Mesendoderm (in vitro differentiated cells): ENCODE data around the gene VPS4A.
A peak's percentile ranks its signal among the peaks of the same experiment; 100 is the strongest.
"Not testable (repeated sequence)": the region's sequence is repeated elsewhere in the genome, so short reads cannot be mapped to it uniquely, and the experiment has no call there.

Experiments
- DNase-seq: peaks from one replicate; pipeline ENCODE4 v3.0.0; 2013
- H2AK5ac ChIP-seq: 2 replicates; pipeline ENCODE4 v1.6.1; 2013; ENCODE audit warnings: low read length, inconsistent platforms
- H2BK120ac ChIP-seq: 2 replicates; pipeline ENCODE4 v1.6.1; 2013; ENCODE audit warnings: low read depth, mild to moderate bottlenecking, low read length, moderate library complexity, mixed read lengths
- H2BK15ac ChIP-seq: replicated peaks from 2 replicates; pipeline ENCODE4 v1.6.1; 2013; ENCODE audit warnings: low read depth, mild to moderate bottlenecking, moderate library complexity
- H2BK5ac ChIP-seq: 2 replicates; pipeline ENCODE4 v1.6.1; 2013; ENCODE audit warnings: low read length, inconsistent platforms
- H3K18ac ChIP-seq: 2 replicates; pipeline ENCODE4 v1.6.1; 2013; ENCODE audit warnings: mild to moderate bottlenecking, low read length, mixed read lengths
- H3K23ac ChIP-seq: one replicate; pipeline ENCODE4 v1.6.1; 2013; ENCODE audit warnings: low read length
- H3K27ac ChIP-seq: 2 replicates; pipeline ENCODE4 v1.5.1; 2013; ENCODE audit warnings: low read depth, mild to moderate bottlenecking, inconsistent platforms, low read length, moderate library complexity
- H3K27me3 ChIP-seq: 2 replicates; pipeline ENCODE4 v1.6.1; 2013; ENCODE audit warnings: low read length, control low read depth, mild to moderate bottlenecking, inconsistent platforms; ENCODE audit not compliant: insufficient read depth, poor library complexity
- H3K36me3 ChIP-seq: 2 replicates; pipeline ENCODE4 v1.6.1; 2013; ENCODE audit warnings: low read length, inconsistent platforms; ENCODE audit not compliant: control insufficient read depth, insufficient read depth
- H3K4ac ChIP-seq: one replicate; pipeline ENCODE4 v1.6.1; 2013; ENCODE audit warnings: low read depth, mild to moderate bottlenecking, low read length, moderate library complexity
- H3K4me1 ChIP-seq: 2 replicates; pipeline ENCODE4 v1.6.1; 2013; ENCODE audit warnings: low read depth, low read length, inconsistent platforms; ENCODE audit not compliant: control insufficient read depth
- H3K4me2 ChIP-seq: 2 replicates; pipeline ENCODE4 v1.6.1; 2013; ENCODE audit warnings: low read length
- H3K4me3 ChIP-seq: 2 replicates; pipeline ENCODE4 v1.5.1; 2013; ENCODE audit warnings: mild to moderate bottlenecking, low read length
- H3K56ac ChIP-seq: one replicate; pipeline ENCODE4 v1.6.1; 2013; ENCODE audit warnings: low read length
- H3K79me1 ChIP-seq: 2 replicates; pipeline ENCODE4 v1.6.1; 2013; ENCODE audit warnings: low read length, inconsistent platforms
- H3K79me2 ChIP-seq: 2 replicates; pipeline ENCODE4 v1.6.1; 2013; ENCODE audit warnings: mild to moderate bottlenecking, low read length; ENCODE audit not compliant: control insufficient read depth, insufficient read depth
- H3K9ac ChIP-seq: 2 replicates; pipeline ENCODE4 v1.6.1; 2013; ENCODE audit warnings: low read length, inconsistent platforms
- H4K5ac ChIP-seq: one replicate; pipeline ENCODE4 v1.6.1; 2013; ENCODE audit warnings: low read length
- H4K8ac ChIP-seq: one replicate; pipeline ENCODE4 v1.6.1; 2013; ENCODE audit warnings: low read depth, mild to moderate bottlenecking, control low read depth, low read length, moderate library complexity
- WGBS: extraction: QIAGEN DNeasy Blood & Tissue Kit; methylation state at CpG from one replicate; pipeline ENCODE4 v1.1.7; 2013; ENCODE audit warnings: low lambda C conversion rate, missing lambda C conversion rate; ENCODE audit not compliant: insufficient coverage; ENCODE audit errors: extremely low coverage; 5-methylcytosine and 5-hydroxymethylcytosine counted together

The VPS4A gene

GRCh38 chr16:69285240-69285639 is 25.9 kb upstream of the VPS4A start:
- Histone ChIP-seq H3K36me3 (peaks cover 4% of the 10 kb centered on the region), H3K23ac (no peak overlapping the region), H3K18ac (no peak overlapping the region), H2BK15ac (no peak overlapping the region), H3K79me2 (no peaks in the 10 kb centered on the region), H3K4ac (no peak overlapping the region), H3K27ac (no peak overlapping the region), H3K9ac (no peak overlapping the region), H2BK120ac (no peak overlapping the region), H2BK5ac (no peak overlapping the region), H3K79me1 (no peaks in the 10 kb centered on the region), H4K5ac (no peak overlapping the region), H3K27me3 (no peaks in the 10 kb centered on the region), H3K4me1 (no peaks in the 10 kb centered on the region), H3K4me3 (no peak overlapping the region), H3K4me2 (no peak overlapping the region), H3K56ac (no peak overlapping the region), H4K8ac (no peak overlapping the region), H2AK5ac (no peak overlapping the region)
- DNase-seq = no peak
- WGBS = no CpG with 5 or more reads among the region's 4 CpGs

DNA sequence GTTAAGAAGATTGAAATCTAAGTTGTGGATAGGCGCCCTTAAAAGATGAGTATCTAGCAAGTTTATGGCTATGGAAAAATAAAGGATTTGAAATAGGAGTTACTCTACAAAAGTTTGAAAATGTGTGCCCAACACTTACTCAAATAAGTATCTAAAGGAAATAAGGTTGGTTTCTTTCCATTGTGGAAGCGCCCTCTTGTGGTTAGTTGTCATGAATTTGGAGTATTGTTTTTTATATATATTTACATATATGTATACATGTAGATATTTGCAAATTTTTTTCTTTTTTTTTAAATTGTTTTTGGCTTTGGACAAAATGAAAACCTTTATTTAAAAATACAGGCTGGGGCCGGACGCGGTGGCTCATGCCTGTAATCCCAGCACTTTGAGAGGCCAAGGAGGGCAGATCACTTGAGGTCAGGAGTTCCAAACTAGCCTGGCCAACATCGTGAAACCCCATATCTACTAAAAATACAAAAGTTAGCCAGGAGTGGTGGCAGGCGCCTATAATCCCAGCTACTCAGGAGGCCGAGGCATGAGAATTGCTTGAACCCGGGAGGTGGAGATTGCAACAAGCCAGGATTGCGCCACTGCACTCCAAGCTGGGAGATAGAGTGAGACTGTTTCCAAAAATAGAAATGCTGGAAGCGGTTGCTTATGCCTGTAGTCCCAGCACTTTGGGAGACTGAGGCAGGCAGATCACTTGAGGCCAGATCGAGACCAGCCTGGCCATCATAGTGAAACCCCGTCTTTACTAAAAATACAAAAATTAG is 24.0 kb upstream of the VPS4A start:
- peak; percentile 47 for DNase-seq
- no peak overlapping the region for H2BK15ac ChIP-seq
- no peak overlapping the region for H2BK5ac ChIP-seq
- H3K4me3 ChIP-seq = no peak overlapping the region
- H3K27ac ChIP-seq = no peak overlapping the region
- H3K79me2 ChIP-seq = no peaks in the 10 kb centered on the region
- H2AK5ac ChIP-seq = no peak overlapping the region
- no peak overlapping the region for H3K4me2 ChIP-seq
- no peaks in the 10 kb centered on the region for H3K79me1 ChIP-seq
- H3K23ac ChIP-seq = no peak overlapping the region
- H4K8ac ChIP-seq = no peak overlapping the region
- peaks cover 4% of the 10 kb centered on the region for H3K36me3 ChIP-seq
- H3K27me3 ChIP-seq = no peaks in the 10 kb centered on the region
- H3K4me1 ChIP-seq = no peaks in the 10 kb centered on the region
- H2BK120ac ChIP-seq = no peak overlapping the region
- WGBS = no CpG with 5 or more reads among the region's 13 CpGs
- H3K56ac ChIP-seq = no peak overlapping the region
- no peak overlapping the region for H4K5ac ChIP-seq
- no peak overlapping the region for H3K9ac ChIP-seq
- H3K18ac ChIP-seq = no peak overlapping the region
- H3K4ac ChIP-seq = no peak overlapping the region

- not testable (repeated sequence) for H3K4ac ChIP-seq, H3K79me2 ChIP-seq, H2AK5ac ChIP-seq, H3K4me3 ChIP-seq, H2BK120ac ChIP-seq, H3K56ac ChIP-seq, H3K36me3 ChIP-seq, H3K18ac ChIP-seq, H3K27me3 ChIP-seq, H2BK5ac ChIP-seq, DNase-seq, H3K79me1 ChIP-seq, H3K4me1 ChIP-seq, H4K5ac ChIP-seq, H3K4me2 ChIP-seq, H2BK15ac ChIP-seq, H3K9ac ChIP-seq, H4K8ac ChIP-seq, H3K27ac ChIP-seq, H3K23ac ChIP-seq
- no CpG with 5 or more reads among the region's 9 CpGs for WGBS
These were observed 19.5 kb upstream of the VPS4A start for GRCh38 chr16:69291657-69292056.

- no peak overlapping the region for H2BK15ac ChIP-seq
- H3K4ac ChIP-seq = no peak overlapping the region
- no peak overlapping the region for H3K4me2 ChIP-seq
- H4K5ac ChIP-seq = no peak overlapping the region
- DNase-seq = no peak
- H3K9ac ChIP-seq = no peak overlapping the region
- H3K56ac ChIP-seq = no peak overlapping the region
- H2BK5ac ChIP-seq = no peak overlapping the region
- WGBS = no CpG with 5 or more reads among the region's 3 CpGs
- H3K79me1 ChIP-seq = no peaks in the 10 kb centered on the region
- H3K36me3 ChIP-seq = no peaks in the 10 kb centered on the region
- no peaks in the 10 kb centered on the region for H3K27me3 ChIP-seq
- H4K8ac ChIP-seq = no peak overlapping the region
- H3K4me3 ChIP-seq = no peak overlapping the region
- H2BK120ac ChIP-seq = no peak overlapping the region
- no peaks in the 10 kb centered on the region for H3K4me1 ChIP-seq
- H3K23ac ChIP-seq = no peak overlapping the region
- H3K27ac ChIP-seq = no peak overlapping the region
- no peaks in the 10 kb centered on the region for H3K79me2 ChIP-seq
- no peak overlapping the region for H3K18ac ChIP-seq
- no peak overlapping the region for H2AK5ac ChIP-seq
These were observed 17.7 kb upstream of the VPS4A start for GRCh38 chr16:69293401-69293800.

DNA sequence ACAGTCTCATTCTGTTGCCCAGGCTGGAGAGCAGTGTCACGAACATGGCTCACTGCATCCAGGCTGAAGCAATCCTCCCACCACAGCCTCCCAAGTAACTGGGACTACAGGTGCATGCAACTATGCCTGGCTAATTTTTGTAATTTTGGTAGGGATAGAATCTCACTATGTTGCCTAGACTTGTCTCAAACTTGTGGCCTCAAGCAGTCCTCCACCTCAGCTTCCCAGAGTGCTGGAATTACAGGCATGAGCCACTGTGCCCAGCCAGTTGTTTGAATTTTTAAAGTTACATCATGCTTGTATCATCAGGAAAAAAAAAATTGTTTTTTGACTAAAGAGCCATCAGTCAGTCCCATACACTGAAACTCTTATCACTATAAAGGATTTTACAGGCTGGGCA is 17.1 kb upstream of the VPS4A start:
- H3K4me2 ChIP-seq = no peak overlapping the region
- H3K4me3 ChIP-seq = no peak overlapping the region
- H3K9ac ChIP-seq = no peak overlapping the region
- no peak for DNase-seq
- H3K27me3 ChIP-seq = no peaks in the 10 kb centered on the region
- no peak overlapping the region for H2BK5ac ChIP-seq
- H3K18ac ChIP-seq = no peak overlapping the region
- no peak overlapping the region for H2BK120ac ChIP-seq
- no peaks in the 10 kb centered on the region for H3K79me2 ChIP-seq
- H4K8ac ChIP-seq = no peak overlapping the region
- no peak overlapping the region for H3K4ac ChIP-seq
- no peak overlapping the region for H3K27ac ChIP-seq
- H3K36me3 ChIP-seq = no peaks in the 10 kb centered on the region
- no peak overlapping the region for H3K56ac ChIP-seq
- WGBS = no CpG with 5 or more reads among the region's 1 CpG
- H2BK15ac ChIP-seq = no peak overlapping the region
- H3K79me1 ChIP-seq = no peaks in the 10 kb centered on the region
- H3K4me1 ChIP-seq = no peaks in the 10 kb centered on the region
- H4K5ac ChIP-seq = no peak overlapping the region
- no peak overlapping the region for H2AK5ac ChIP-seq
- H3K23ac ChIP-seq = no peak overlapping the region

DNA sequence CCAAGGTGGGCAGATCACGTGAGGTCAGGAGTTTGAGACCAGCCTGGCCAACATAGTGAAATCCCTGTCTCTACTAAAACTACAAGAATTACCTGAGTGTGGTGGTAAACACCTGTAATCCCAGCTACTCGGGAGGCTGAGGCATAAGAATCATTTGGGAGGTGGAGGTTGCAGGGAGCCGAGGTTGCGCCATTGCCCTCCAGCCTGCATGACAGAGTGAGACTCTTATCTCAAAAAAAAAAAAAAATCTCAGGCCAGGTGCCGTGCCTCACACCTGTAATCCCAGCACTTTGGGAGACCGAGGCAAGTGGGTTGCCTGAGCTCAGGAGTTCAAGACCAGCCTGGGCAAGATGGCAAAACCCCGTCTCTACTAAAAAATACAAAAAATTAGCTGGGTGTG is 14.4 kb upstream of the VPS4A start:
- not testable (repeated sequence) for H2BK15ac ChIP-seq, DNase-seq, H2BK5ac ChIP-seq, H3K9ac ChIP-seq, H3K56ac ChIP-seq, H3K27me3 ChIP-seq, H3K4me1 ChIP-seq, H3K4me3 ChIP-seq, H4K5ac ChIP-seq, H3K4me2 ChIP-seq, H2AK5ac ChIP-seq, H4K8ac ChIP-seq, H3K23ac ChIP-seq, H3K79me1 ChIP-seq, H3K27ac ChIP-seq, H3K79me2 ChIP-seq, H2BK120ac ChIP-seq, H3K18ac ChIP-seq, H3K4ac ChIP-seq, H3K36me3 ChIP-seq
- no CpG with 5 or more reads among the region's 7 CpGs for WGBS
